ENCODE results near the gene SMR3B.

The SMR3B gene

GRCh38 chr4:70382691-70383181 lies at the start of gene SMR3B:
Gene SMR3B, plus strand, starts transcription at chr4:70383131. Its CDS starts 1,380 bp downstream, at chr4:70384511.
- DNase-seq, result no peak

- DNase-seq, result no peak
Observed at GRCh38 chr4:70334681-70335080, 48.2 kb upstream of the SMR3B start, which contains the start of gene CABS1. Gene CABS1, plus strand, starts transcription at chr4:70334981. Its CDS starts 59 bp downstream, at chr4:70335040.

- no peak for DNase-seq
Observed at GRCh38 chr4:70336043-70336442, 46.9 kb upstream of the SMR3B start.

GRCh38 chr4:70337886-70338420 lies 45.0 kb upstream of the SMR3B start:
- no peak for DNase-seq

GRCh38 chr4:70356185-70356584 lies 26.7 kb upstream of the SMR3B start:
- no peak for DNase-seq

GRCh38 chr4:70359115-70359661 lies 23.7 kb upstream of the SMR3B start:
- DNase-seq, result no peak

- no peak for DNase-seq
Observed at GRCh38 chr4:70360460-70360859, 22.5 kb upstream of the SMR3B start, which contains the start of gene SMR3A. Gene SMR3A, plus strand, starts transcription at chr4:70360760. Its CDS starts 1,356 bp downstream, at chr4:70362116.

- no peak for DNase-seq
Observed at GRCh38 chr4:70364002-70364401, 18.9 kb upstream of the SMR3B start.

- DNase-seq, result no peak
Observed at GRCh38 chr4:70365479-70365878, 17.5 kb upstream of the SMR3B start.

GRCh38 chr4:70367813-70368212 lies 15.1 kb upstream of the SMR3B start:
- no peak for DNase-seq

GRCh38 chr4:70371987-70372386 lies 10.9 kb upstream of the SMR3B start:
- no peak for DNase-seq

- no peak for DNase-seq
Observed at GRCh38 chr4:70372760-70373159, 10.2 kb upstream of the SMR3B start.

- no peak for DNase-seq
Observed at GRCh38 chr4:70380578-70380977, 2.4 kb upstream of the SMR3B start.

GRCh38 chr4:70392057-70392776 lies 9.3 kb downstream of the SMR3B start:
- no peak for DNase-seq

- no peak for DNase-seq
Observed at GRCh38 chr4:70397580-70397979, 14.6 kb downstream of the SMR3B start, which contains the start of gene OPRPN. Gene OPRPN, plus strand, starts transcription at chr4:70397940. Its CDS starts 1,346 bp downstream, at chr4:70399286.

GRCh38 chr4:70399319-70399718 lies 16.4 kb downstream of the SMR3B start:
- DNase-seq, result no peak

GRCh38 chr4:70402762-70403161 lies 19.8 kb downstream of the SMR3B start:
- no peak for DNase-seq

GRCh38 chr4:70405765-70406164 lies 22.8 kb downstream of the SMR3B start:
- DNase-seq, result no peak

- DNase-seq, result no peak
Observed at GRCh38 chr4:70425306-70425705, 42.4 kb downstream of the SMR3B start.

- DNase-seq, result no peak
Observed at GRCh38 chr4:70426789-70427188, 43.9 kb downstream of the SMR3B start.

GRCh38 chr4:70437197-70437596 lies 54.3 kb downstream of the SMR3B start:
- no peak for DNase-seq

Data from DMS 273 treated with DMSO at 0.1 percent for 48 hours (cell line).